D721Med (cell line): ENCODE measurements around the gene ADGRF5.

Experiments
- DNase-seq: peaks from one replicate; pipeline ENCODE4 v3.0.0; 2011; ENCODE audit warnings: low spot score; ENCODE audit not compliant: insufficient read length
- FAIRE-seq: peaks from 2 replicates; lab custom pipeline; 2011; peaks lifted over from hg19 to GRCh38; lab: Jason Lieb, UNC
- TF ChIP-seq, protein P1 (sequence below): IDR thresholded peaks from 2 replicates; pipeline ENCODE4 v1.5.1; 2012; ENCODE audit warnings: mild to moderate bottlenecking, control low read depth; ENCODE audit not compliant: insufficient read depth; ENCODE audit errors: missing control alignments

The ADGRF5 gene

DNA sequence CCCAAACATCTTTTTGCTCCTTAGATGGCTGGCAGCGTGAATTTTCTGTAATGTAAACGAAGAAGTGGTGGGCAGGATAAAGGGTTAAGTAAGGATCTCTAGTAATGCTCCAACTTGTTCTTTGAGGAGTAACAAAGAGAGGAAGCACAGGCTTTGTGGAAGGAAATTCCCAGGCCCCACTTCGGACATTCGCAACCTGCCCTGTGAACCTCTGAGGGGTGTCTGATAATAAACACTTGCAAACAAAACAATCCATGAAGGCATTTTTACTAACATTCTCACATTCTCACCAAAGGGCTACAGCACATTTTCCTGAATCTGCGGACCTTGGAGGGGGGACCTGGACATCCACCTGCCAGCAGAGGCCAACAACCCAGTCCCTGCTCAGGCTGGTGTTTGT is 25.8 kb upstream of the ADGRF5 start:
- FAIRE-seq (no peak), DNase-seq (no peak)
- TF ChIP-seq, protein P1, sequence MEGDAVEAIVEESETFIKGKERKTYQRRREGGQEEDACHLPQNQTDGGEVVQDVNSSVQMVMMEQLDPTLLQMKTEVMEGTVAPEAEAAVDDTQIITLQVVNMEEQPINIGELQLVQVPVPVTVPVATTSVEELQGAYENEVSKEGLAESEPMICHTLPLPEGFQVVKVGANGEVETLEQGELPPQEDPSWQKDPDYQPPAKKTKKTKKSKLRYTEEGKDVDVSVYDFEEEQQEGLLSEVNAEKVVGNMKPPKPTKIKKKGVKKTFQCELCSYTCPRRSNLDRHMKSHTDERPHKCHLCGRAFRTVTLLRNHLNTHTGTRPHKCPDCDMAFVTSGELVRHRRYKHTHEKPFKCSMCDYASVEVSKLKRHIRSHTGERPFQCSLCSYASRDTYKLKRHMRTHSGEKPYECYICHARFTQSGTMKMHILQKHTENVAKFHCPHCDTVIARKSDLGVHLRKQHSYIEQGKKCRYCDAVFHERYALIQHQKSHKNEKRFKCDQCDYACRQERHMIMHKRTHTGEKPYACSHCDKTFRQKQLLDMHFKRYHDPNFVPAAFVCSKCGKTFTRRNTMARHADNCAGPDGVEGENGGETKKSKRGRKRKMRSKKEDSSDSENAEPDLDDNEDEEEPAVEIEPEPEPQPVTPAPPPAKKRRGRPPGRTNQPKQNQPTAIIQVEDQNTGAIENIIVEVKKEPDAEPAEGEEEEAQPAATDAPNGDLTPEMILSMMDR: no peak

DNA sequence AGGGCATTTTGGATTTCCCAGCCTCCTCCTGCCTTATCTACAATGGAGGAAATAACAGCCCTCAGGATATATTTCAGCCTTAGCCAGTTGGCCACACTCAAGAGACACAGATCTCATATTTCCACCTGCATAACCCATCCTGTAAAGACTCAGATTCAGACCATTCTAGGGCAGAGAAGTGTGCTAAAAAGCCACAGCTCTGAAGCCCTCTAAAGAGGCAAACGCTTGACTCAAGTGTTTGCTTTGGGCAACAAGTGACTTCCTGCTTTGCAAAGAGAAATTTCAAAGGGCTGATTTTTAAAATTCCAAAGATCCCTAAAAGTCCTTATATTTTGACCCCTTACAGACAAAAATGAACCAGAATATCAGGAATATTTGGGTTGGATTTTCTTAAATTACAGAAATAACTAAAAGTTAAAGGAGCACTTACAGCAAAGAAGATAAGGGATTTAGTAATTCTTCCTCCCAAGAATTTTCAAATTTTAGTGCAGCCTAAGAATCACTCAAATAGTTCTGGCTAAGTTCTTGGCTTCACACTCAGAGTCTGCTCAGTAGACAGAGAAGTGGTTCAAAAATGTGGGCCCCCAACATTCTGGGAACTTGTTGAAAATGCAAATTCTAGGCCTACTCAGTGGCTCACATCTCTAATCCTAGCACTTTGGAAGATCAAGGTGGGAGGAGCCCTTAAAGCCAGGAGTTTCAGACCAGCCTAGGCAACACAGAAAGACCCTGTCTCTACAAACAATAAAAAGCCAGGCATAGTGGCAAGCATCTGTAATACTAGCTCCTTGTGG is 18.9 kb upstream of the ADGRF5 start:
- FAIRE-seq (no peak), DNase-seq (no peak)
- TF ChIP-seq, protein P1: no peak

DNA sequence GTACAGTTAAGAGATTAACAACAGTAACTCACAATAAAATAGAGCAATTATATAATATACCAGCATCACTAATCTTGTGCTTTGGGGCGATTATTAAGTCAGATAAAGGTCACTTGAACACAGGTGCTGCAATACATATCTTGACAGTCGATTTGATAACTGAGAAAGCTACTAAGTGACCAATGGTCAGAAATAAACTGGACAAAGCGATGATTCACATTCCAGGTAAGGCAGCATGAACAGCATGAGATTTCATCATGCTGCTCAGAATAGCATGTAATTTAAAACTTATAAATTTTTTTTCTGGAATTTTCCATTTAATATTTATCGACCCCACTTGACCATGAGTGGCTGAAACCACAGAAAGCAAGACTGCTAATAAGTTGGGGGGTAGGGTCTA is 15.9 kb upstream of the ADGRF5 start:
- no peak for FAIRE-seq
- DNase-seq: no peak
- TF ChIP-seq, protein P1: no peak

DNA sequence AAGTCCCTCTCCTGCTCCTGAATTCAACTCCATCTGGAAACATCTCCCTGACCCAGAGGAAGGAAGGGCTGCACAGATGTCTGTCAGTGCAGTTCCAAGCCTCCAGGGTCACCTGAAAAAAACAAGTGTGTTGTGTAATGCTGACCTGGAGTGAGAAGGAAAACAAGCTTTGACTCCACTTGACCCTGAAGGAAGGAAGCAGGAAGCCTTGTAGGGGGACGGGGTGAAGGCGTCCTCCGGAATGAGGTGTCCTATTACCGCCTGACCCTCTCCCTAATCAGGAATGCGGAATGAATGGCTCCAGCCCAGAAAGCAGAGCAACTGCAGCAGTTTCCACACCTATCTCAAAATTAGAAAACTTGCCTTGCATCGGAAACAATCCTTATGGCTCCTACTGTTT is 13.9 kb upstream of the ADGRF5 start:
- no peak for DNase-seq
- TF ChIP-seq, protein P1: no peak
- no peak for FAIRE-seq

DNA sequence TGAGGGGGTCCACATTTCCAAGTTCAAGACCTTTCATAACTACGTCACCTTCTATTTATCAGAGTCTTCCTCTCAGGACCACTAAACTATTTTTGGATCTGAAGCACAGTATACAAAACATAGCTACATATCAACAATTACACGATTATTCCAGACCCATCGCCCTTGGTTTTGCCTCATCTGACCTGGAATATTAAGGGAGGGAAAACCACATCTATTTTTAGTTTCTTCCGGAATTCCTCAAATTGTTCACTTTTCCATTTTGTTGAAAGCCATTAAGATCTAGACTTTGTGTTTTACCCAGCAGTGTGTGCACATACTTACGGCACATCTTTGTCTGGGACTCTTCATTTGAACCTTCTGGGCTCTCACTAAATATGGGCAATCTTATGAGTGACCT is 12.0 kb upstream of the ADGRF5 start:
- FAIRE-seq (no peak), DNase-seq (no peak)
- TF ChIP-seq, protein P1: no peak

DNA sequence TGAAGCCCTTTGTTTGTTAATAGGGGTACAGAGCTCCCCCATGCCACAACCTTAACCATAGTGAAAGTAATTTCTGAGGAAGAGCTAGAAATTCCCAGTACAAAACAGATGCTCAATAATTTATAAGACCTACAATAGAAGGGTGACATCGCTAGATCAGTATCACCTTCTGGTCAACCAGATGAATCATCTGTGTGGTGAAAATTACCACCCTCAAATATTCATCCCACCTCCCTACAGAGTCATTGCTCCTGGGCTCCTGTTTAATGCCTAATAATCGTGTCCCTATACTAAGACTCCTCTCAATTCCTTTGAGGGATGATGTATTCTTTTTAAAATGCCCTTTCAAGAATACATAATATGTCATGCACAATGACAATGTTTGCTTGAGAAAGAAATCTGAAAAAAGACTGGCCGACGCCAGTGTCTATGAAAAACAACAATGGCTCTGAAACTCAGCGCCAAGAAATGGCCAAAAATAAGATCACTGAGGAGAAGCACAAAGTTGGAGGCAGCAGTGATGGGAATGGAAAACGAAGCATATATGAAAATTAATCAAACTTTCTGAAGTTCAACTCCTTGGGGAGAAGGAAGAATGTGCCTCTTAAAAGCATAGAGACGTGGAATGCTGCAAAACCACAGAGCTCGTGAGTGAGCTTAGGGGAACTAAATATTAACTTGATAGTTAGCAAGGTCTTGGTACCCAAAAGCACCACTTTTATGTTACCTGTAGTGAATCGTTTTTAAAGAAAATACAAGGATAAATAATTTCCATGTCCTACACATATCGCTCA is 11.0 kb upstream of the ADGRF5 start:
- FAIRE-seq (no peak), DNase-seq (no peak)
- TF ChIP-seq, protein P1: no peak
